Activated T-cell treated with anti-CD3 and anti-CD28 coated beads, Interleukin-2, amount 50 U/mL, for 4 hours (primary cell): ENCODE data around the gene BPTF. TPM values are rescaled to one million over a fixed set of nuclear protein-coding genes. Genes with fewer than 3 reads are reported as not detected.
"Not testable (repeated sequence)": the region's sequence is repeated elsewhere in the genome, so short reads cannot be mapped to it uniquely, and the experiment has no call there.

ENCODE experiments used
- ATAC-seq, 2 donors: fragments of 200-7000 bp; cut with Tn5 transposase; one replicate each; pipeline ENCODE4 v1.10.0; 2021
- DNase-seq: peaks from one replicate; pipeline ENCODE4 v3.0.0-alpha.2; 2020
- H3K27me3 Mint-ChIP-seq: one replicate; pipeline ENCODE4 v1.8.0; 2021; ENCODE audit warnings: low read depth, mixed read lengths
- H3K36me3 Mint-ChIP-seq: one replicate; pipeline ENCODE4 v1.8.0; 2022; ENCODE audit warnings: mixed read lengths; ENCODE audit not compliant: insufficient read depth
- H3K4me1 Mint-ChIP-seq: one replicate; pipeline ENCODE4 v1.8.0; 2021; ENCODE audit warnings: low read depth, mixed read lengths
- H3K4me3 Mint-ChIP-seq: one replicate; pipeline ENCODE4 v1.8.0; 2021; ENCODE audit warnings: mild to moderate bottlenecking, moderate library complexity, mixed read lengths
- H3K9me3 Mint-ChIP-seq: one replicate; pipeline ENCODE4 v1.8.0; 2021; ENCODE audit warnings: mixed read lengths
- total RNA-seq, 3 donors: library from RNA; stranded (reverse); gene quantifications; one replicate each; pipeline ENCODE4 v1.2.1, GENCODE V29; 2021

Gene BPTF
- 10 to 100 TPM; 62.1 to 67.7 (median 62.2) TPM for total RNA-seq

DNA sequence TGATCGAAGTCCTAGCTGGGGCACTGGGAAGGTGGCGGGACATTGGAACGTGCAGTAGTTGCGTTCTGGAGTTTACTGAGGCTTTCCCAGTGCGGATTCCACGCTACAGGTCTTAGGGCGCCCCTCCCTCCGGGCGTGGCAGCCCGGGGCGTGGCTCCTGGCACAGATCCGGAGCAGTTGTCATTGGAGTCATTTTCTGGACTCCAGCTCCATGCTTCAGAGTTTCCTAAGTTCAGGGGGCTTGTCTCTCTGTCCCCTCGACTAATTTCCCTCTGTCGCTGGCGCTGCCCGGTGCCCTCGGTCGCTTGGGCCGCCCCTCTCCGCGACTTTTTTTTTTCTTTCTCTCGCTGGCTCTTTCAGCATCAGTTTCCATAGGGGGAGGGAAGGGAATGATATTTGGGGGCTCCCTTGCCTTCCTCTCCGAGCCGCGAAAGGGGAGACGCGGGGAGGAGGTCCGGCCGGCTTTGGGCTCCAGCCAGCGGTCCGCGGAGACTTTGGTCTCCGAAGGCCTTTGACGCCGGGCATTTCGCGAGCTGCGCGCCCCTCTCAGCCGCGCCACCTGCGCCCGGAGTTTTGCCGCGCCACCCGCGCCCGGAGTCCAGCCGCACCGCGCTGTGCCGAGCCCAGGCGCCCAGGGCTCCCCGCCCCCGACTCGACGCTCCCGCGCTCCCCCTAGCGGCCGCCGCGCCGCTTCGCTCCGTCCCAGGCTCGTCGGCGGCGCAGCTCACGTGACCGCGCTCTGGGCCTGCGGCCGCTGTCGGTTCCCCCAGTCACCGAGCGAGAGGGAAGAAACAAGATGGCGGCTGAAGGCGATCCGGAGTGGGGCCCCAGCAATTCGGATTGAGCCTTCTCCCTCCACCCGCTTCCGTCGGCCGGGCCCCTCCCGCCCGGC is at the start of gene BPTF:
TSS of gene BPTF (plus strand) at position 769 of the 892 bp plus-strand sequence. CDS start 222 bp downstream, outside the sequence.
- peaks cover 2% of the 10 kb centered on the region for H3K36me3 Mint-ChIP-seq
- H3K4me1 Mint-ChIP-seq: peaks cover 30% of the 10 kb centered on the region
- ATAC-seq: peak; percentile 87 to 88
- H3K27me3 Mint-ChIP-seq: peaks cover 4% of the 10 kb centered on the region
- DNase-seq: peak; percentile 89
- H3K4me3 Mint-ChIP-seq: peak within 1 kb of the TSS; percentile 96
- no peaks in the 10 kb centered on the region for H3K9me3 Mint-ChIP-seq

DNA sequence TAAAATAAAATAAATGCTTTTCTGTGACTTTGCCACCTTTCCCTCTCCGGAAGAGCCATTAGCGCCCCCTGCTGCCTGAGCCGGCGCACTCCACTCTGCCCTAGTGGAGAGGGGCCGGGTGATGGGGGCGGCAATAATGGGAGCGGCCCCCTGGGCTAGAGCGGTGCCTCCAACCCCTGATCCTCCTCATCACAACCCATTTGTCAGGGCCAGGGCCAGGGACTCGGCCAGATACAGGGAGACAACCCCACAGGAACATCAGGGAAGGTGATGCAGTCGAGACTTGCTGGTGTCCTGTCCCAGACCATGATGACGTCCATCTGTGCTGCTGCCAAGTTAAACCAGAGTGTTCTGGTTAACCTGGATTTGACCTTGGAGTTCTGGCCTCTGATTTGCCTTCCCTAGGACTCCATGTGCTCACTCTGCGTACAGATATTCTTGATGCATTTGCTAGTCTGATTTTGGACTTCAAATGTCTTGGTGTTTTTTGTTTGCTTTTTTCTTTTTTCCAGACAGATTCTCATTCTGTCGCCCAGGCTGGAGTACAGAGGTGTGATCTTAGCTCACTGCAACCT is 46.1 kb upstream of the BPTF start:
- Mint-ChIP-seq H3K36me3 (no peaks in the 10 kb centered on the region), H3K27me3 (no peaks in the 10 kb centered on the region), H3K4me1 (no peaks in the 10 kb centered on the region), H3K9me3 (no peaks in the 10 kb centered on the region), H3K4me3 (no peak overlapping the region)
- DNase-seq (peak; percentile 6), ATAC-seq (peak; percentile 43 to 63)

DNA sequence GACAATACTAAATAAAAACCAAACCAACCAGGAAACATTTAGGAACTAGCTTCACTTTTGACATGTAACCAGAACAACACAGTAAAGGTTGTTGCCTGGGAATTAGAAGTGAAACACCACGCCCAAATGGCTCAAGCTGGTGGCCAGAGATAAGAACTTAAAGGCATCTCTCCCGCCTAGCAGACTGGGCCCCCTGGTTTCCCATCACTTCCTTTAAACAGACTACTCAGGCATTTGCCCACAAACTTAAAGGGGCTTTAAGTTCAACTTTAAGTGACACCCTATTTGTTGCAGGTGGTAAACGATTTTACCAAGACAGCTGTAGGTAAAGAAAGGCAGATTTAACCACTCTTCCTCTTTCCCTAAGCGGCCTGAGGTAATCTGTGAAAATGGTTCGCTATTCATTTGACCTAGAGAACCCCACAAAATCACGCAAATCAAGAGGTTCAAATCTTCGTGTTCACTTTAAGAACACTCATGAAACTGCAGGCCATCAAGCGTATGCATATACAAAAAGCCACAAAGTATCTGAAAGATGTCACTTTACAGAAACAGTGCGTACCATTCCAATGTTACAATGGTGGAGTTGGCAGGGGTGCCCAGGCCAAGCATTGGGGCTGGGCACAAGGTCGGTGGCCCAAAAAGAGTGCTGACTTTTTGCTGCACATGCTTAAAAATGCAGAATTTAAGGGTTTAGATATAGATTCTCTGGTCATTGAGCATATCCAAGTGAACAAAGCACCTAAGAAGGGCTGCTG is 40.8 kb upstream of the BPTF start:
- no peak overlapping the region for H3K4me3 Mint-ChIP-seq
- DNase-seq (no peak), ATAC-seq (no peak)
- H3K4me1 Mint-ChIP-seq: no peaks in the 10 kb centered on the region
- peaks cover 4% of the 10 kb centered on the region for H3K9me3 Mint-ChIP-seq
- peaks cover 2% of the 10 kb centered on the region for H3K27me3 Mint-ChIP-seq
- no peaks in the 10 kb centered on the region for H3K36me3 Mint-ChIP-seq

- no peak for ATAC-seq
- Mint-ChIP-seq H3K4me1 (no peaks in the 10 kb centered on the region), H3K27me3 (peaks cover 2% of the 10 kb centered on the region), H3K4me3 (no peak overlapping the region), H3K36me3 (no peaks in the 10 kb centered on the region), H3K9me3 (peaks cover 4% of the 10 kb centered on the region)
- DNase-seq: no peak
Observed at GRCh38 chr17:67785122-67785477, 40.2 kb upstream of the BPTF start.

DNA sequence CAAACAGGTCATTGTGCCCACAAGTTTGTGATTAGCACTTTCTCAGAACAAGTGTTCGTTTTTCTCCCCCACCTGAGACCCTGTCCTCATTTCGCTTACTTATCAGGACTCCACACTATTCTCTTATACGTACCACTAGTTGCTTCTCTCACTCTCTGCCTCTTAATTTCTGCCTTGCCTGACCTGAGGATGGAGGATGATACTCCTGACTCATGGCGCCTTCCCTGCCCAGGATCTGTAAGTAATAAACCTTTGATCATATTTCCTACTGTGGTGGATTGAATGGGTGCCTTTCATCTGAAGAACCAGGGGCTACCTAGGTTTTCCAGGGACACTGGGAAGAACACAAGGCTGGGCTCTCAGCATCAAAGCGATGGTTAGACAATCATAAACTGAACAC is 39.8 kb upstream of the BPTF start:
- peaks cover 4% of the 10 kb centered on the region for H3K9me3 Mint-ChIP-seq
- H3K4me3 Mint-ChIP-seq: no peak overlapping the region
- H3K36me3 Mint-ChIP-seq: no peaks in the 10 kb centered on the region
- ATAC-seq (no peak), DNase-seq (no peak)
- H3K4me1 Mint-ChIP-seq: no peaks in the 10 kb centered on the region
- H3K27me3 Mint-ChIP-seq: peaks cover 2% of the 10 kb centered on the region

DNA sequence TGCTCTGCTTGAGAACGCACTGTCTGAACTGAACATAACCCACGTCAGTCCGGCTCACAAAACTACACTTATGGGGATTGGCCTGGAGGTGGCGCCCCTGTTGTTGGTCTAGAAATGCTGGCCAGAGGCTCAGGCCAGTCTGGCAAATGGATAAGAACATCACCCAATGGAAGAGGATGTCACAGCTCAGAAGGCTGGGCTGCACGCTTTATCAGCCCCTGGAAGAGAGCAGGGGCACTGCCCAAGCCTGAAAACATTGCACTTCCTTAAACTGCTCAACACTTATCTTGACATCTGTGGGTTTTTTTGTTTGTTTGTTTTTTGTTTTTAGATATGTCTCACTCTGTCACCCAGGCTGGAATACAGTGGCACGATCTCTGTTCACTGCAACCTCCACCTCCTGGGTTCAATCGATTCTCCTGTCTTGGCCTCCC is 24.8 kb upstream of the BPTF start:
- no peaks in the 10 kb centered on the region for H3K36me3 Mint-ChIP-seq
- H3K9me3 Mint-ChIP-seq: no peaks in the 10 kb centered on the region
- H3K4me1 Mint-ChIP-seq: peaks cover 5% of the 10 kb centered on the region
- peak; percentile 26 for DNase-seq
- H3K4me3 Mint-ChIP-seq: no peak overlapping the region
- peak; percentile 50 to 58 for ATAC-seq
- H3K27me3 Mint-ChIP-seq: no peaks in the 10 kb centered on the region

- ATAC-seq: no peak
- no peak for DNase-seq
- Mint-ChIP-seq H3K9me3 (no peaks in the 10 kb centered on the region), H3K4me3 (no peak overlapping the region), H3K4me1 (peaks cover 5% of the 10 kb centered on the region), H3K27me3 (no peaks in the 10 kb centered on the region), H3K36me3 (no peaks in the 10 kb centered on the region)
Observed at GRCh38 chr17:67801626-67802175, 23.6 kb upstream of the BPTF start.

GRCh38 chr17:67810464-67810863 is 14.8 kb upstream of the BPTF start:
- Mint-ChIP-seq H3K4me1 (no peaks in the 10 kb centered on the region), H3K9me3 (no peaks in the 10 kb centered on the region), H3K36me3 (no peaks in the 10 kb centered on the region), H3K27me3 (no peaks in the 10 kb centered on the region), H3K4me3 (no peak overlapping the region)
- no peak for DNase-seq
- ATAC-seq: no peak

- ATAC-seq, H3K36me3 Mint-ChIP-seq, DNase-seq, H3K4me1 Mint-ChIP-seq, H3K4me3 Mint-ChIP-seq, H3K9me3 Mint-ChIP-seq, H3K27me3 Mint-ChIP-seq: not testable (repeated sequence)
Observed at GRCh38 chr17:67812380-67812779, 12.9 kb upstream of the BPTF start.

- Mint-ChIP-seq H3K27me3 (peaks cover 4% of the 10 kb centered on the region), H3K4me3 (no peak overlapping the region), H3K36me3 (no peaks in the 10 kb centered on the region), H3K9me3 (no peaks in the 10 kb centered on the region), H3K4me1 (no peaks in the 10 kb centered on the region)
- DNase-seq (no peak), ATAC-seq (no peak)
Observed at GRCh38 chr17:67813803-67814180, 11.5 kb upstream of the BPTF start.

DNA sequence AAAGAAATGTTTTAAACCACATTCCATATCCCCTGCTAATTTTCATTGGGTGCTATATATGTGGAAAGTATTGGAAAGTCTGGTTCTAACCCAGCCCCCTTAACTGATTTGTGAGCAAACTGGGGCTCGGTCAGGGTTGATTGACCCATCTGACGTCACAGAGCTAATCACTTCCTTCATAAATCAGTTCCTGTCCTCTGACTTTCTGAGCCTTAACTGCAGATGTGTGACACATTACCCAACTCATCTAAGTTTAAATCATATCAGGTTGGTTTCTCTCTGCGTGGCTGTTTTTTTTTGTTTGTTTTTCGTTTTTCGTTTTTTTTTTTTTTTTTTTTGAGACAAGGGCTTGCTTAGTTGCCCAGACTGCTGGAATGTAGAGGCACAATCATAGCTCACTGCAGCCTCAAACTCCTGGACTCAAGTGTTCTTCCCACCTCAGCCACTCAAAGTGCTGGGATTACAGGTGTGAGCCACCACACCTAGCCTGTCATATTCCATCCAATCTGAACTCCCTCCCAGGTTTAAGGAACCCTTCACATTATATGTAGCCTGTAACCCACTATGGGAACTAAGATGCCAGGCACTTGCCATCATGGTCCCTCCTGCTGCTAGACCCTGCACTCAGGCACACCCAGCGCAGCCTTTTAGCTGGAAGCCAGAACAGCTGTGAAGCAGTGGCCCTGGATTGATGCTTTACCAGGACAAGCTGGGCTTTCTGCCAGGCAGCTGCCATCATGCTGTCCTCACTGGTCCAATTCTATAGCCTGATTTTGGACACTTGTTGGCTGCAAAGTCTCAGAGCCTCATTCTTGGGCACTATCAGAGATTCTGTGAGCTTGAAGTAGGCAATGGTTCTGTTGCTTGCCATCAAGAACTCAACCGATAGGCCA is 6.9 kb upstream of the BPTF start:
- no peaks in the 10 kb centered on the region for H3K9me3 Mint-ChIP-seq
- H3K4me3 Mint-ChIP-seq: no peak overlapping the region
- ATAC-seq: no peak
- no peak for DNase-seq
- peaks cover 4% of the 10 kb centered on the region for H3K27me3 Mint-ChIP-seq
- no peaks in the 10 kb centered on the region for H3K36me3 Mint-ChIP-seq
- H3K4me1 Mint-ChIP-seq: no peaks in the 10 kb centered on the region

DNA sequence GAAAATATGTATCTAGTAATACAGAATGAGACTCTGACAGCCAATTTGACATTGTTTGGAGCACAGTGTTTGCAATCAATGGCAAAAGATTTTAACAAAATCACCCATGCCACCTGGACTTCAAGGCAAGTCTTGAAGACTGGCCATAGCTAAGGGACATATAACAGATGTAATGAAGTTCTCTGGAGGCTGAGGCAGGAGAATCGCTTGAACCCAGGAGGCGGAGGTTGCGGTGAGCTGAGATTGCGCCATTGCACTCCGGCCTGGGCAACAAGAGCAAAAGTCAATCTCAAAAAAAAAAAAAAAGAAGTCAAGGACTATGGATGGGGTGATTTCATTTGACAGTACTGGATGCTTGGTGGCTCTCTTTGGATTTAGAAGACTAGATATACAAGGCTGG is 5.6 kb upstream of the BPTF start:
- H3K4me3 Mint-ChIP-seq: no peak overlapping the region

DNA sequence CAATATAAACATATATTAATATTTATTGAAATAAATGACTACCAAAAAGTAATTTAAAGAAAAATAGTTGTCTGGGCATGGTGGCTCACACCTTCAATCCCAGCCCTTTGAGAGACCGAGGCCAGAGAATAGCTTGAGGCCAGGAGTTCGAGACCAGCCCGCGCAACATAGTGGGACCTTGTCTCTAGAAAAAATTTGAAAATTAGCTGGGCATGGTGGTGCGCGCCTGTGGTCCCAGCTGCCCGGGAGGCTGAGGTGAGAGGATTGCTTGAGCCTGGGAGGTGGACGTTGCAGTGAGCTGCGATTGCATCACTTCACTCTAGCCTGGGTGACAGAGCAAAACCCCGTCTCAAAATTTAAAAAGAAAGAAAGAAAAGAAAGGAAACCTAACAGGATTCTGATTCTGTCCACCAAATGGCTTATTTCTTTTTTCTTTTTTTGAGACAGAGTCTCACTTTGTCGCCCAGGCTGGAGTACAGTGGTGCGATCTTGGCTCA is 3.4 kb upstream of the BPTF start:
- no peak for DNase-seq
- no peak overlapping the region for H3K4me3 Mint-ChIP-seq

More for the DNA sequence above, 5.6 kb upstream of the BPTF start:
- Mint-ChIP-seq H3K36me3 (no peaks in the 10 kb centered on the region), H3K27me3 (peaks cover 7% of the 10 kb centered on the region), H3K4me1 (peaks cover 4% of the 10 kb centered on the region), H3K9me3 (no peaks in the 10 kb centered on the region)
- ATAC-seq (no peak), DNase-seq (no peak)

More for the DNA sequence above, 3.4 kb upstream of the BPTF start:
- Mint-ChIP-seq H3K9me3 (no peaks in the 10 kb centered on the region), H3K4me1 (peaks cover 6% of the 10 kb centered on the region), H3K36me3 (no peaks in the 10 kb centered on the region), H3K27me3 (peaks cover 4% of the 10 kb centered on the region)
- ATAC-seq: no peak
